ENCODE measurements around the gene SGSM2.

SGSM2 gene

DNA sequence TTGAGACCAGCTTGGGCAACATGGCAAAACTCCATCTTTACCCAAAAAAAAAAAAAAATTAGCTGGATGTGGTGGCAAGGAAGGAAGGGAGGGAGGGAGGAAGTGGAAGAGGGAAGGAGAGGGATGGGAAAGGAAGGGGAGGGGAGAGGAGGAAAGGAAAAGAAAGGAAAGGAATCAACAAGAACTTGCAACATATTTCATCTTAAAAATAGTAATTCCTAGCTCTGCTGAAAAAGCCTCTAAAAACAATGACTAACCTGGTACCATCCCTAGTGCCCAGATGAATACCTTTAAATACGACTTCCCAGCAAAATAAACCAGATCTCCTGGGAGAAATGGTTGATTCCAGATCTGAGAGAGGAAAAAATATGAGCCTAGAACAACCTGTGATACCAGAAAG, 90.6 kb downstream of the SGSM2 start:
- no peak for DNase-seq (ENCODE audit: low spot score)
- H3K27ac ChIP-seq: no peak overlapping the region
- TF ChIP-seq, protein P1, sequence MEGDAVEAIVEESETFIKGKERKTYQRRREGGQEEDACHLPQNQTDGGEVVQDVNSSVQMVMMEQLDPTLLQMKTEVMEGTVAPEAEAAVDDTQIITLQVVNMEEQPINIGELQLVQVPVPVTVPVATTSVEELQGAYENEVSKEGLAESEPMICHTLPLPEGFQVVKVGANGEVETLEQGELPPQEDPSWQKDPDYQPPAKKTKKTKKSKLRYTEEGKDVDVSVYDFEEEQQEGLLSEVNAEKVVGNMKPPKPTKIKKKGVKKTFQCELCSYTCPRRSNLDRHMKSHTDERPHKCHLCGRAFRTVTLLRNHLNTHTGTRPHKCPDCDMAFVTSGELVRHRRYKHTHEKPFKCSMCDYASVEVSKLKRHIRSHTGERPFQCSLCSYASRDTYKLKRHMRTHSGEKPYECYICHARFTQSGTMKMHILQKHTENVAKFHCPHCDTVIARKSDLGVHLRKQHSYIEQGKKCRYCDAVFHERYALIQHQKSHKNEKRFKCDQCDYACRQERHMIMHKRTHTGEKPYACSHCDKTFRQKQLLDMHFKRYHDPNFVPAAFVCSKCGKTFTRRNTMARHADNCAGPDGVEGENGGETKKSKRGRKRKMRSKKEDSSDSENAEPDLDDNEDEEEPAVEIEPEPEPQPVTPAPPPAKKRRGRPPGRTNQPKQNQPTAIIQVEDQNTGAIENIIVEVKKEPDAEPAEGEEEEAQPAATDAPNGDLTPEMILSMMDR (IDR thresholded peaks at IDR 0.05): no peak
- no peak overlapping the region for H3K4me3 ChIP-seq

All from coronary artery (tissue), 2 donors.